NCI-H1417 treated with DMSO at 0.1 percent for 48 hours (cell line): ENCODE measurements around the gene EPS8L3.

Experiments used
- DNase-seq: peaks from one replicate; lab custom pipeline; 2025; lab: John Stamatoyannopoulos, UW

The EPS8L3 gene

DNA sequence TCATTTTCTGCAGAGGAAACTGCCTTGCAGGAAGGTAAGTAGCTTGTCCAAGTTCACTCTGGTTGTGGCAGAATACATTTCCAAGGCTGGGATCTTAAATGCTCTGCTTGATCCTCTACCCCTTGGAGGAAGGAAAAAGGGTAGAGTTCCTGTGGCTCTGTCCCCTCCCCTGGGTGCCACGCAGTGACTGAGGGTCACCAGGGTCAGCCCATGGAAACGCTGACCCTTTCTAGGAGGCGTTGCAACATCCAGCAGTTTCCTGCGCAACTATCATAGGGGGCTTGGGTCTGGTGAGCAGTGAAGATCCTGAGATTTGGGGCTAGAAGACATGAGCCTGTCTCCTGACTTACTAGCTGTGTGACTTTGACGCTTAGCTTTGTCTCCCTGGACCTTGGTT is 29.4 kb upstream of the EPS8L3 start:
- DNase-seq: no peak

DNA sequence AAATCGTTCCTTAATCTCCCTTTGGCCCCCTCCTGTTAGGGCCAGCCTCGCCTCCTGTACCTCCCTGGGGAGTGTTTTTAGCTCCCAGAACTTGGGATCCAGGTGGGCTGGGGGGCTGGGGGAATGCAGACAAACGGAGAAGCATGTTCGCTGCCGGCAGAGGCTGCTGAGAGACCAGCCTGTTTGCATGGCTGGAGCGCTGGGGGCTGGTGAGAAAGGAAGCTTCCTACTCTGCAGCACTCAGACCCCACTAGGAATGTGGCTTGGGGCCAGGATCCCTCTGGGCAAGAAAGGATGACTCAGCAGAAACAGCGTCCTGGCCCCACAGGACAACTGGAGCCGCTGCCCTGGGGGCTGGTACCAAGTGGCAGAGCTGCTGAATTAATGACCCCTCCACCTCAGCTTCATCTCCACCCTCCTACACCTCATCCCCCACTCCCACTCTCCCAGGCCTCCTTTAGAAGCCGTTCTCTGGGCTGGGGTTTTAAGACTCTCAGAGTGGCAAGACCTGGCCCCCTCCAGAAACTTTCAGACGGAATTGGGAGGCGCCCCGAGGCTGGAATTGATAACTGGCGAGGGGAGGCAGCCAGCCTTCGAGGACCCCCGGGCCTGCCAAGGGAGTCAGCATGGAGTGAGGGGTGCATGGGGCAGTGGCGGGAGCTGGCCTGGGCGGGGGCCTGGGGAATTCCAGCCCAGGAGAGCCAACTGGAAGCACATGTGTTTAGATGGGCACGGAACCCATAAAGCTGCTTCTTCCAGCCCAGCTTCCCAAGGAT is 28.5 kb upstream of the EPS8L3 start:
- DNase-seq: peak; percentile 17

DNA sequence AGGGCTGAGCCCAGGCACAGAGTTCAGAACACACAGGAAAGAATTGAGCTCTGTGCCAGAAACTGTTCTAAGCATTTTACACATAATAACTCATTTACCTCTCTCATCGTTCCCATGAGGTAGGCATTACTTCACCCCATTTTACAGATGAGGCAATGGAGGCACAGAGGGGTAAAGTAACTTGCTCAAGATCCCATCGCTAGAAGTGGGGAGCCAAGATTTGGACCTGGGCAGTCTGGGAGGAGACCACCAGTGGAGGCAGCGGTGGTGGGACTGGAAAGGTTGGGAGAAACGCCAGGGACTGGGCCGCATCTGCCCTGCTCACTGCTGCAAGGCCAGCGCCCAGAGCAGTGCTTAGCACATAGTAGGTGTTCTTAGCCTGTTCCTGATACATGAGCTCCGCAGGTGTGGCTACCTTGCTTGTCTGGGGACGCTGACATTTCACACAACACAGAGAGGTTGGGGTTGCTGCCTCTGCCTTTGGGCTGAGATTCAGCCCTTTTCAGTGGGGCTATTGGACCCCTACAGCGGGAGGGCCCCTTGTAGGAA is 27.8 kb upstream of the EPS8L3 start:
- no peak for DNase-seq

DNA sequence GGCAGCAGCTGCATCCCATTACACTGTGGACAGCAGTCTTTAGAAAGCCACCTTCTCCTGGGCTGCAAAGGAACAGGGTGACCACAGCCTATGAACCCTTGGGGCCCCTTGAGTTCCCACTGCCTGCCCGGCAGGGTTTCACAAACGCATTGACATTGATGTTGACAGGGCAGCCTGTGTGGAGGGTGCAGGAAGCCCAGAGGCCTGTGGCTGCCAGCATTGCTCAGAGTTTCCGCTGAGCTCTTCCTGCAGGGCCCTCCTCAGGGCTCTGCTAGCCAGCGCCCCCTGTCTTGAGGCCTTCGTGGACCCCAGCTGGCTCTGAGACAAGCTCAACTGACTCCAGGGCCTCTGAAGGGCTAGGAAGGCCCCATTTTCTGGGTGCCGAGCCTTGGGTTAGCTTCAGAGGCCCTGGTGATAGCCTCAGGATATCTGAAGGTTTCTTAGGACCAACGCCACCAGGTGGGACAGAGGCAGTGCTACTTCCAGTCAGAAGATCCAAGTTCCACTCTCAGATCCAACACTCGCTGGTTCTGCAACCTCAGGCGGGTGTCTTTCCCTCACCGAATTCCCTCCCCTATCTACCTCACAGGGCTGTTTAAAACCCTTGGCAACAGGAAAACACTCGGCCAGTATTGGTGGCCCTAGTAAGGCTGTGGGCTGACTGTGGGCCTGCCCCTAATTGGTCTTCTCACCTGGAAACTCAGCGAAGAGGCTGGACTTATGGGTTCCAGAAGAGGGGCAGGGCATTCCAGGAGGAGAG is 27.2 kb upstream of the EPS8L3 start:
- no peak for DNase-seq

GRCh38 chr1:109790329-109790728 is 26.6 kb upstream of the EPS8L3 start:
- no peak for DNase-seq

- no peak for DNase-seq
These were observed 25.9 kb upstream of the EPS8L3 start for GRCh38 chr1:109789551-109790180.

DNA sequence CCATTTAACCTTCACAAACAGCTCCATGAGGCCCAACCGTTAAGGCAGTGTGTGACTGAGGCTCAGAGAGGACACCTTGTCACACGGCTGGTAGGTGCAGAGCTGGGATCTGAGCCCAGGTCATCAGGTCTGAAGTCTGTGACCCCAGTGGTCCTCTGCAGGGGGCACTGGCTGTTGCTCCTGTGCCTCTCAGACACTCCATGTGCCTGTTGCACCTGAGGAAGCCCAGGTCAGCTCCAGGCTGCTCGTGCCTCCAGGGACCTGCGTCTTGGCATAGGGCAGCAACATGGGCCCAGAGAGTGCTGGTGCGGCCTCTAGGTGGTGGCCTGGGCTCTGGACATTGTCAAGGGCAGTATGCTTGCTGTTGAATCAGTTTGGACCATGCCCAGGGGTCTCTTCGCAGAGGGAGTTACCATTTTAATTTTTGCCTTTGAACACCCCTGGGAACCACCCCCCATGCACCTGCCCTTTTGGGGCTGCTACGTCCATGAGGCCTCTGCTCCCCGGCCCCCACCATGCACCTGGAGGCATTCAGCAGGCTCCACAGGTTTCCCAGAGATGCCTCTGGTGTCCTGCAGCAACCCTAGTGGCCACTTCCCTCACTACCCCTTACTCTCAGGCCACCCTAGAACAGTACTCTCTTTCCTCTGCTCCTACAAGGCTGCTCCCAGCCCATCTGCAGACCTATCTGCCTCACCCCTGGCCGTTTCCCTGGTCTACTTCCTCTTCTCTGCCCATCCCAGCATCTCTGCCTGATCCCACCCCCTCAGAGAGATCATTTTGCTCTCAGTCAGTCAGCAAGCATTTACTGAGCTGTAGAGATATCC is 25.2 kb upstream of the EPS8L3 start:
- DNase-seq: no peak

DNA sequence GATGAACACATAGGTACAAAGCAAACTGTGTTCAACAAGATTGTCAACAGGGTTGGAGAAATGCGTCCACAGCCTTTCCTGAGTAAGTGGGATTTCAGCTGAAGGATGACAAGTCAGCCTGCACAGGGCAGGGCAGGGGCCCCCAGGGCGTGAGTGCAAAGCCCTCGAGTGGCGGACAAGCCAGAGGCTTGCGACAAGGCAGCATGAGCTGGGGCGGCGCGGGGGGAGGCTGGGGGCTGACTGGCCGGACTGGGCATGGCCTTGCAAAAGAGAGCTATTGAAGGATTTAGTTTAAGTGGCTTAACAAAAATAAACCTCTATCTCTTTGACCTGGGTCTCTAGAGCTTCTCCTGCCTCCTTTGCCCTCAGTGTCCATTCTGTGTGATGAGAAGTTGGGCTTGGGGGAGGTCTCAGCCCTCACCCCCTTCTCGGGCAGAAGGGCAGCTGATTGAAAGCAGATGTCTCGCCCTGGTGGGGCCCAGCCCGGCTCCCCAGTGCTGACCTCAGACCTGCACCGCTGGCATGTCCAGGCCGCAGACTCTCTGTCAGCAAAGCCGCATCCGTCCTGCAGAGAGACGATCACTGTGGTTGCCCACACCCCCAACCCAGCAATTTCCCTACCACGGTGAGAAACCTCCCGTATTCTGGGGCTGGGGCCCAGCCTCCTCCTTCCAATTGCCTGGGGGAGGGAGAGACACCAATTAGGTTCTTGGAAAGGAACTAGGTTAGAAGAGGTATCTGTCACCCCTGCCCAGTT is 24.3 kb upstream of the EPS8L3 start:
- no peak for DNase-seq

- no peak for DNase-seq
These were observed 23.6 kb upstream of the EPS8L3 start for GRCh38 chr1:109787211-109787844.

DNA sequence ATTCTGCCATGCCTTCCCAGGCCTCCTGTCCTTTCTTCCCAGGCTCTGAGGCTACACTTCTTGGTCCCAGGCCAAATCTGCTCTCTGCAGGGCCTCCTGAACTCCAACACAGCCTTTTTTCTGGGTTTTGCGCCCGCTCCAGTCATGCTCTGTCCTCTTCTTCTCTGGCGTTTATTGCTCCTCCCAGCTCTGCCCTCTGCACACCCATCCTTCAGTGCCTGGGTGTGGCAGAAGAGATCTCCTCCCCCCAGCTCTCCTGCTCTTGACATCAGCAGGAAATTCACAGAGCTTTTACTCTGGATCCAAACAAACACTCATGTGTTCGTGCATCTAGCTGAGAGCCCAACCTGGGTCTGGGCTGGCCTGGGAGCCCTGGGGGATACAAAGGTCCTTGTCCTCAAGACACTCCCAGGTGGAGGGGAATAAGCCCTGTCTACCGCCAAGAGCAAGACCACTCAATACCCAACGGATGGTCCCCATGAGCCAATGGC is 22.9 kb upstream of the EPS8L3 start:
- no peak for DNase-seq

DNA sequence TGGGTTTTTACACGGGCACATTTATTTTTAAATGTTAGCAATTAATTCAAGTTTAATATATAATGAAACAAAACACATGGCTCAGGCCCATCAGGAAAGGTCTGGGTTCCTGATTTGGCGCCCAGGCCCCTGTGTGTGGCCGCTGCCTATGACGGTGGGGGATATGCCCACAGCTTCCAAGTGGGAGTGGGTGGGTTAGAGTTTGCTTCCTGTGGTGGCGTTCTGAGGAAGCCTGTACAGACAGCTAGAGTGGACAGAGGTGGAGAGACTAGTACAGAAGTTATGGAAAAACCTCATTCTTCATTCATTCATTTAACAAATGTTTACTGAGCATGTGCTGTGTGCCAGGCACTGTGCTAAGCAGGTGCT is 22.4 kb upstream of the EPS8L3 start:
- no peak for DNase-seq

GRCh38 chr1:109785446-109786111 is 21.9 kb upstream of the EPS8L3 start:
- DNase-seq: no peak

DNA sequence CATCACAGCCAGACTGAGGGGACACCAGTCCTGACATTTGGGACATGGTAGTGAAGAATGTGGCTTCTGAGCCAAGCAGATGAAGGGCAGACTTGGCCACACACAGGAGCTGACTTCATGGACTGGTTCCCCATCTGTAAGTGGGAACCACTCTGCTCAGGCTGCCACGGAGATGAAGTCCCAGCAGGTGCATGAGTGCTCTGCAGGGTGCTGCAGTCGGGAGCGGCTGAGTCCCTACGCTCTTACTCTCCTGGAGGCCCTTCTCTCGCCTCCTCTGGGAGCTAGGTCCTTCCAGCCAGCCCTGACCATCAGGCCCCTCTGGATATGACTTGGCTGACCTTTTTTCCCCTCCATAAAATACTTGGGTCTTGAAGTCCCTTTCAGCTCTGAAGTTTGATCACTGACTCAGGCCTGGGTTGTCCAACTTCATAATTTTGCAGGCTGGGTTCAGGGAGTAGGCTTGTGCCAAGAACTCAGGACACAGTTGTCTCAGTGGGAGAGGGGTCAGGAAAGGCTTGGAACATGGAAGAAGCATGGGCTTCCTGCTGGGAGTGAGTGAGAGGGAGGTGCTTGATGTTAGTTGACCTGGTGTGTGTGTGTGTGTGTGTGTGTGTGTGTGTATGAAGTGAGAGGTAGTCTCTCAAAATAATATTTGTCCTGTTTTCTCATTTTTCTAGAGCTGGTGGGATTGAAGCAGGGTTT is 21.0 kb upstream of the EPS8L3 start:
- DNase-seq: no peak

- DNase-seq: no peak
These were observed 19.7 kb upstream of the EPS8L3 start for GRCh38 chr1:109783436-109783835.

- no peak for DNase-seq
These were observed 19.2 kb upstream of the EPS8L3 start for GRCh38 chr1:109782927-109783326.

DNA sequence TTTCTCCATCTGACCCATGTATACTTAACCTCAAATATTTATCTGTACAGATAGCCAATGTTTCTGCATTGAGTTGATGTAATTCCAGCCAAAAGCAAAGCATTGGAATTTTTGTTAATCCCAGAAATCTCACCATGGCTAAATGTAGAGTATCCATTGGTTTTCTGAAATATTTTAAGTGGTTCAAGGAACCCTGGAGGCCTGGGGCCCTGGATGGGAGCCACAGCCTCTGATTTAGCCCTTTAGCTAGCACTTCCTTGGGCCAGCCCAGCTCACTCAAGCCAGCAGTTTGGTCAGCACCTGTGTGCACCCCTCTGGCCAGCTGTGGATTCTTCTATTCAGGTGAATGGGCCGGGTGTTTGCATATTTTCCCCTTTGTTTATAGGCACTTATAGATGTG is 18.8 kb upstream of the EPS8L3 start:
- no peak for DNase-seq

- DNase-seq: no peak
These were observed 18.1 kb upstream of the EPS8L3 start for GRCh38 chr1:109781806-109782205.

DNA sequence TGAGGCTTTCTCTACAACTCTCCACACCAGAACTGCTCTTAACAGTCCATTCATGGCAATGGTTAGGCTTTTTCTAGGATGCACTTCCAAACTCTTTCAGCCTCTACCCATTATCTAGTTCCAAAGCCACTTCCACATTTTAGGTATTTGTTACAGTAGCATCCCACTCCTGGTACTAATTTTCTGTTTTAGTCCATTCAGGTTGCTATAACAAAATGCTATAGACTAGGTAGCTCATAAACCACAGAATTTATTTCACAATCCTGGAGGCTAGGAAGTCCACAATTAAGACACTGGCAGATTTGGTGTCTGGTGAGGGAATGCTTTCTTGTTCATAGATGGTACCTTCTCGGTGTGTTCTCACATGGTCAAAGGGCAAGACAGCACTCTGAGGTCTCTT is 17.3 kb upstream of the EPS8L3 start:
- no peak for DNase-seq

DNA sequence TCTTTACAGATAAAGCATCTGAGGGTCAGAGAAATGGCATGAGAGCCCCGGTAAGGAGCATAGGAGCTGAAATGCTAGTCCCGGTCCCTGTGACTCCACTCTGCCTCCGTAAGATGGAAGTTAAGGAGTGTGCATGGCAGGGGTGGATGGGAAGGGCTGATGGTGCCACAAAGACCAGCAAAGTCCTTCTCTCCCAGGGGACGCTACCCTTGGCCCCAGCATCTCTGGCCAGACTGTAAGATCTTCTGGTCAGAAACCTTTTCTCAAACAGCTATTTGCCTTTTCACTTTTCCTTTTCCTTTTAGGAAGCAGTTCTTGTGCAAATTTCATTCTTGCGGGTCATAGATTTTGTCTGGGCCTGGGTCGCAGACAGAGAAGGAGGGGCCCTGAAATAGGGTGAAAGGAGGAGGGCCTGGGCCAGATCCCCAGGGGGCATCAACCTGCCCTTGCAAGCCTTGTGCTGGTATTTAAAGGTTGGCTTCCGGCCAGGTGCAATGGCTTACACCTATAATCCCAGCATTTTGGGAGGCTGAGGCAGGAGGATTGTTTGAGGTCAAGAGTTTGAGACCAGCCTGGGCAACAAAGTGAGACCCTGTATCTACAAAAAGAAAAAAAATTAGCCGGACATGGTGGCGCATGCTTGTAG is 14.4 kb upstream of the EPS8L3 start:
- no peak for DNase-seq
